DMS153 (cell line): ENCODE measurements around the gene FZR1.
"Not testable (repeated sequence)": the region's sequence is repeated elsewhere in the genome, so short reads cannot be mapped to it uniquely, and the experiment has no call there.

Experiments used
- DNase-seq: peaks from one replicate; lab custom pipeline; 2025; lab: John Stamatoyannopoulos, UW

FZR1 gene

GRCh38 chr19:3547301-3547731 lies 41.2 kb downstream of the FZR1 start:
- DNase-seq: no peak

GRCh38 chr19:3547767-3548282 lies 41.7 kb downstream of the FZR1 start:
- no peak for DNase-seq

GRCh38 chr19:3548606-3549005 lies 42.5 kb downstream of the FZR1 start:
- DNase-seq: no peak

GRCh38 chr19:3549816-3550215 lies 43.7 kb downstream of the FZR1 start:
- DNase-seq: no peak

- no peak for DNase-seq
These were observed 45.1 kb downstream of the FZR1 start for GRCh38 chr19:3550947-3551791.

GRCh38 chr19:3551792-3552095 lies 45.6 kb downstream of the FZR1 start:
- DNase-seq: no peak

- no peak for DNase-seq
These were observed 48.4 kb downstream of the FZR1 start for GRCh38 chr19:3554254-3555083.

GRCh38 chr19:3555653-3556422 lies 49.7 kb downstream of the FZR1 start:
- DNase-seq: no peak

- no peak for DNase-seq
These were observed 50.4 kb downstream of the FZR1 start for GRCh38 chr19:3556423-3556977.

GRCh38 chr19:3556978-3557460 lies 50.9 kb downstream of the FZR1 start:
- DNase-seq: no peak

GRCh38 chr19:3557461-3558248 lies 51.5 kb downstream of the FZR1 start, which contains the start of gene MFSD12:
TSS of gene MFSD12 (minus strand) at chr19:3557586. CDS start at chr19:3557403, 183 bp downstream.
- peak; percentile 76 for DNase-seq

- DNase-seq: no peak
These were observed 57.8 kb downstream of the FZR1 start for GRCh38 chr19:3563709-3564524.

- DNase-seq: no peak
These were observed 59.0 kb downstream of the FZR1 start for GRCh38 chr19:3565139-3565538.

- DNase-seq: not testable (repeated sequence)
These were observed 63.9 kb downstream of the FZR1 start for GRCh38 chr19:3570042-3570441.

- no peak for DNase-seq
These were observed 64.5 kb downstream of the FZR1 start for GRCh38 chr19:3570606-3571011.

- DNase-seq: peak; percentile 99
These were observed 66.2 kb downstream of the FZR1 start for GRCh38 chr19:3572132-3572854.

GRCh38 chr19:3572855-3573161 lies 66.7 kb downstream of the FZR1 start, which contains the start of gene HMG20B:
TSS of gene HMG20B (plus strand) at chr19:3572944. CDS start at chr19:3573310, 366 bp downstream.
- no peak for DNase-seq

GRCh38 chr19:3573162-3573857 lies 67.2 kb downstream of the FZR1 start:
- no peak for DNase-seq
